Measurements from ENCODE around the gene SH3PXD2B. TPM values are rescaled to one million over a fixed set of nuclear protein-coding genes. Genes with fewer than 3 reads are reported as not detected.

SH3PXD2B gene
- total RNA-seq, 4 donors from 2014 or later, result 26.6 to 48.7 (median 38.9) TPM

DNA sequence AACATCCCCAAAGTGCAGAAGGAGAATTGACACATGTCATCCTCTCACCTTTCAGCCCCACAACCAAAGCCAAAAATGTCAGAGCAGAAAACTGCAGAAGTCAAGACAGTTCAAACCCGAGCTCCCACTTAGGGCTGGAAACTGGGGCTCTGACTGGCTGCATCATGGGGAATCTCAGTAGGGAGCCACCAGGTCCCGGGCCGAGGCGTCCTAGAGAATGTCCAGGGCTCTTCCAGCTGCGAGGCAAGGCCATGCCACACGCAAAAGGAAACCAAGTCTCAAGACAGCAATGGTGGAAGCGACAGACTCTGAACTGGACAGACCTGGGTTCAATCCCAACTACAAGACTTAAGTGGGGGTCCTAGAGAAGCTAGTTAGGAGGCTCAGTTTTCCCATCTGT is 13.8 kb downstream of the SH3PXD2B start:
- TF ChIP-seq, protein P1, sequence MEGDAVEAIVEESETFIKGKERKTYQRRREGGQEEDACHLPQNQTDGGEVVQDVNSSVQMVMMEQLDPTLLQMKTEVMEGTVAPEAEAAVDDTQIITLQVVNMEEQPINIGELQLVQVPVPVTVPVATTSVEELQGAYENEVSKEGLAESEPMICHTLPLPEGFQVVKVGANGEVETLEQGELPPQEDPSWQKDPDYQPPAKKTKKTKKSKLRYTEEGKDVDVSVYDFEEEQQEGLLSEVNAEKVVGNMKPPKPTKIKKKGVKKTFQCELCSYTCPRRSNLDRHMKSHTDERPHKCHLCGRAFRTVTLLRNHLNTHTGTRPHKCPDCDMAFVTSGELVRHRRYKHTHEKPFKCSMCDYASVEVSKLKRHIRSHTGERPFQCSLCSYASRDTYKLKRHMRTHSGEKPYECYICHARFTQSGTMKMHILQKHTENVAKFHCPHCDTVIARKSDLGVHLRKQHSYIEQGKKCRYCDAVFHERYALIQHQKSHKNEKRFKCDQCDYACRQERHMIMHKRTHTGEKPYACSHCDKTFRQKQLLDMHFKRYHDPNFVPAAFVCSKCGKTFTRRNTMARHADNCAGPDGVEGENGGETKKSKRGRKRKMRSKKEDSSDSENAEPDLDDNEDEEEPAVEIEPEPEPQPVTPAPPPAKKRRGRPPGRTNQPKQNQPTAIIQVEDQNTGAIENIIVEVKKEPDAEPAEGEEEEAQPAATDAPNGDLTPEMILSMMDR (IDR thresholded peaks at IDR 0.05; ENCODE audit: low read depth), result no peak

DNA sequence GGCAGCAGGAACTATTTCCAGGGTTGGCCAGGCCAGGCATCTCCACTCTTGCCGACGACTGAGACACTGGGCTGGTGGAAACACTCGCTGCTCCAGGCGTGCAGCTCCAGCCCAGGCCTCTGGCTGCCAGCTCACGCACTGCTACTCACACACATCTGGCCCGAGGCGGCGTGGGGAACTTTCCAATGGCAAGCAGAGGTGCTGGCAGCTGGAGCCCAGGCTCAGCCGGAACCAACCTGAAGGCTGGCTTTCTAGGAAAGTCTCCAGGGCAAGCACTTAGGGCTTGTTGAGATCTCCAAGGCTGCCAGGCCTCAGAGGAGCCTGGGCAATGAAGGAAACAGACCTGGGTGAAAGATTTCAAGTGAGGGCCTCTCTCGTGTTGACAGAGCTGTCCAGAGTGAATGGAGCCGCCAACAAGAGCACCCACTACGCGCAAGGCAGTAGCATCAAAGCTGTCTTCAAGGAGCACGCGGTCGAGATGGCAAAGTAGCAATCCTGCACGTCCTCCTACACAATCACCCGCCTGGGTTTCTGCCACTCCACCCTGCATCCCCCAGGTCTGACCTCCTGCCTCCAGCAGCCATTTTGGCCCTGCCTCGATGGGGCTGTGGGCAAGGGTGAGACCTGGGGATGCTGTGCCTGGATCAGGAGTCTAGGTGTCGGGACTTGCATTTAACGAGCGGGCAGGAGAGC is 14.4 kb downstream of the SH3PXD2B start:
- TF ChIP-seq, protein P1 (IDR thresholded peaks at IDR 0.05; ENCODE audit: low read depth), result no peak

DNA sequence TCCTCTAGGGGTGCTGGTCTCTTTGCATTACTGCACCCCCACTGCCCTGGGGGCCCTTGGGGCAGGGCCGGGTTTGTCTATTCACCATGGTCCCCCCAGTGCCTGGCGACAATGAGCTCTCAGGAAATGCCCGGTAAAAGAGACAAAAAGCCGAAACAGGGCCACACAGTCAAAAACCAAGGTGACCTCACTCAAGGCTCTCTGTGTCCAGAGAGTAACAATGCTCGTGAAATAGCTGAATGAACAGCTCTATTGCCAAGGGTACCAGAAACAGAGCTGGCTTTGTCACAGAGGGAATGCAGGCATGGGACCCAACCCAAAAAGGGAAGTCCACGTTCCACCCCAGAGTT is 16.0 kb downstream of the SH3PXD2B start:
- TF ChIP-seq, protein P1 (IDR thresholded peaks at IDR 0.05; ENCODE audit: low read depth), result no peak

DNA sequence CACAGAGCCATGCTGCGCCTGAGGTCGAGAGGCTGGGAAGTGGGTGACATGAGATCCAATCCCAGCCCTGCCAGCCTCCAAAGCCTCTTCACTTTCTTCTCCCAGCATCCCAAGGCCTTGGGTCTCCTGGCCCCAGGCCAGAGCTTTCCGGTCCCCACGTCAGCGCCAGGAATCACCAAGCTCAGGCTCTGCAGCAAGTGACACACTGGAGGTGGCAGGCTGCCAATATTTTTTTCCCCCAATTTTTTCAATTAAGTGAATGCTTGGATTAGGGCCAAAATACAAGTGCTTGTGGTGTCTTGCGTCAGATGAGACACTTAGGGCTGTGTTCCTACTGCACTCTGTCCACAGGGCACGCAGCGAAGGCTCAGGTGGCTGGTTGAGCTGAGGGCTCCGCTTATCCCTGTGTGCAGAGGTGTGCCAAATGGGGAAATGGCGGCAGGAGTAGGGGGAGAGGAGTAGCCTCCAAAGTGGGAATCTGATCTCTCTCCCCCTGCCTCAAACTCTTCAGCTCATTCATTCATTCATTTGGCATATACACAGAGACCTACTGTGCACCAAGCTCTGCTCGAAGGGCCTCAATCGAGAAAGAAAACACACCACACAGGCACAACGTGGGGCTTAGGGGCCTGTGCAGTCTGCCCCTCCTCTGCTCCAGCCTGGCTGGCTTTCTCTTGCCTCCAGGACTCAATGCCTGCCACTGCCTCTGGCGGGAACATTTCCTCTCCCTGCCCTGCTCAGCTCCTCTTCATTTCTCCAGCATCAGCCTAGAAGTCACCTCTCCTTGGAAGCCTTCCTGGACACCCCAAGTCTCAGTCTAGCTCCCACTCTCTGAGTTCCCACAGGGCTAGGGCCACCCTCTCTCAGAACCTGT is 16.6 kb downstream of the SH3PXD2B start:
- TF ChIP-seq, protein P1 (IDR thresholded peaks at IDR 0.05; ENCODE audit: low read depth), result no peak

DNA sequence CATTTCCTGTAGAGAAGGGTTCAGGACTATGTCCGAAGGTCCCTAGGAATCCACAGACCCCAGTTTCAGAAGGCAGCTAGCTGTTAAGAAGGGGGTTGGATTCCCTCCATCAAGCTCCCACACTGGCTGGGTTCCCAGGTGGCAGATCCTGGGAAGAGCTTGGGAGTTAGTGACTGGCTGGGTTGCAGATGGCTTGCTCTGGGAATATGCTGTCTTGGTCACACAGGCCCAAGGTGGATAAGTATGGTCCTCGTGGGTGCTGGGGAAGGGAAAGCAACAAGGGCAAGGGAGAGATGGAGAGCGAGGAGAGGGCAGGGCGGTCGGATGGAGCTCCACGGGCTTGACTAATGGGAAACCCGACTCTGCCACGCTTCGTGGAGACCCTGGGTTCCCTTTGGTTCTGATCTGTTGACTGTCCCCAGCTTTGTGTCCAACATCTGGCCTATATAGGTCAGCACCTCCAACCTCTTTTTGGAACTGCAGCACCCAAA is 17.4 kb downstream of the SH3PXD2B start:
- TF ChIP-seq, protein P1 (IDR thresholded peaks at IDR 0.05; ENCODE audit: low read depth), result no peak

DNA sequence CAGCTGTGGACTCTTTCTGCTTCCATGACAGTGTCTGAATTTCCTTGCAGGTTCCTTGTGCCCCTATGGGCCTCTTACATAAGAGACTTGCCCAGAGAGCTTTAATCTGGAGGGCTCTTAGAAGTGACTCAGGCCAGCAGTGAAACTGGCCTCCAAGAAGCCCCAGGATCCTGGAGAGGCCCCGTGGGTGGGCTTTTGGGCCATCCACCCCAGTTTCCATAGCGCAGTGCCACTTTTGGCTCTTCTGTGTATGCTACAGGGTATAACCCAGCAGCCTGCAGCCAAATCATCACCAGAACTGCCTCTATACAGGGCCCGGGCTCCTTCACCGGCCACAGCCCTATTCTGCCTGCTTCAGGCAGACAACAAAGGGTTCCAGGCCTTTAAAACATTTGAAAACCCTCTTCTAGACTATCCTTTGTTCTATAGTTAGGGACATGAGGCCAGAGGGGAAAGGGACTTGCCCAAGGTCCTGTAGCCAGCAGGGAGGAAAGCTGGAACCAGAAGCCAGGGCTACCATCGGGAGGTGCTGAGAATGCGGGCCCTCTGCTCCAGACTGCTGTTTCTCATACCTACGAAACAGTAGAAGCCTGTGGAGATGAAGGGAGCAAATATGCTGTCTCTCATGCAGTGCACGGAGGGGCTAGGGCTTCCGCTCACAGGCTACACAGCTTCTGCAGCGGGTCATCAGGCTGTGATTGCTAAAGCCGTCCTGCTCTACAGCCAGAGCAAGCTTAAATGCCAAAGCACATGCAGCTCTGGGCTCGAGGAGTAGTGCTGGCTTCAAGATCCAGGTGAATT is 18.0 kb downstream of the SH3PXD2B start:
- TF ChIP-seq, protein P1 (IDR thresholded peaks at IDR 0.05; ENCODE audit: low read depth), result no peak
